Right renal pelvis (tissue), 4 donors: ENCODE data around the gene GALNT9. TPM values are rescaled to one million over a fixed set of nuclear protein-coding genes. Genes with fewer than 3 reads are reported as not detected.

Experiments used
- DNase-seq, 4 donors: peaks; one replicate each; pipeline ENCODE4 v3.0.0-alpha.2; 2013; ENCODE audit warnings: low read depth in 4 of 4, low spot score in 3 of 4, missing footprints in 1 of 4
- polyA plus RNA-seq, 4 donors: library from polyadenylated mRNA; unstranded; fragments of 120-200 nt; gene quantifications; one replicate each; pipeline ENCODE4 v1.2.1, GENCODE V29; 2013; ENCODE audit not compliant: insufficient read length in 4 of 4

Gene GALNT9
- polyA plus RNA-seq, 4 donors = 7.7 to 8.8 (median 8.4) TPM

DNA sequence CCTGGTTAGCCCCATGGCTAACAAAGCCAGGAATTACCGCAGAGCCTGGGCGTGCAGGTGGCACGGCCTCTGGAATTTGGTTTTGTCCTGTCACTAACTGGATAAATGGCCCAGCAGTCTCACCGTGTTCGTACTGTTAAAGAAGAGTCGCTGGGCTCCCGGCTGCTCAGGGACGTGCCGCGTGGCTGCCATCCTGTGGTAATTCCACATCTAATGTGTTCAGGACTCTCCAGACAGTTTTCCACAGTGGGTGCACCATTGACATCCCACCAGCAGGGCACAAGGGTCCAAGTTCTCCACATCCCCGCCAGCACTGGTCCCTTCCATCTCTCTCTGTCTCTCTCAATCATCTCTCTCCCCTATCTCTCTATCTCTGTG, 165.5 kb downstream of the GALNT9 start:
- DNase-seq = no peak

DNA sequence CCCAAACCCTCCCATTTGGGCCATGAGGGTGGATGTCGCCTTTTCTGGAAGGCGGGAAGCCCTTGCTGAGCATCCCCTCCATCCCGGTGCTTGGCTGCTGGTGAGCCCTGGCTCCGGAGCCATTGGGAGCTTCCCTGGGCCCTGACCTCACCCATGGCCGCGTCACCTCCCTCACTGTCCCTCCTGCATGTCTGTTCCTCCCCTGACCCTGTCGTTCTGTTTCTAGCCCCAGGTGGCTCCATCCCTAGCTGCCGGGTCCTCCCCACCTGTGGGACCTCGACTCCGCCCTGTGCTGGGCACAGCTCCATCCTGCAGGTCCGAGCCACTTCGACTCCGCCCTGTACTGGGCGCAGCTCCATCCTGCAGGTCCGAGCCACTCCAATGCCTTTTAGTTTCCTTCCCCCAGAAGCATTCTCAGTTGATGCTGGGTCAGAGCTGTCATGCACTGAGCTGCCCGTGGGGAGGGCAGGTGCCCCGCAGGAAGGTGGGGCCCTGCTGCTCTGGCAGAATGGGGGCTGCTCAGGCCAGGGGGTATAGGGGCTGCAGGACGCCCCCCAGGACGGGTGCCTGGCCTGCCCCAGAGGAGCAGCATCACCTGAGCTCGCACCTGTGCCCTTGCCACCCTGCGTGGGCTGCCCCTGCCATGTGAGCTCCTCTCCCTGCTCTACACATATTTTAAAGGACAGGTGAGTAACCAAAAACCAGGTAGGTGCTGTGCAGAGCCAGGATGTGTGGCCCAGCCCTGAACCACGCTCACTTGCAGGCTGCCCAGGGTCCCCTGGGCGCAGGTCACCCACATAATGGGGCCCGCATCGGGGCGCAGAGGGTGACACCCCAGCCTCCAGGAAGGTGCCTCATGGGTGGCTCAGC, 166.1 kb downstream of the GALNT9 start:
- no peak for DNase-seq

DNA sequence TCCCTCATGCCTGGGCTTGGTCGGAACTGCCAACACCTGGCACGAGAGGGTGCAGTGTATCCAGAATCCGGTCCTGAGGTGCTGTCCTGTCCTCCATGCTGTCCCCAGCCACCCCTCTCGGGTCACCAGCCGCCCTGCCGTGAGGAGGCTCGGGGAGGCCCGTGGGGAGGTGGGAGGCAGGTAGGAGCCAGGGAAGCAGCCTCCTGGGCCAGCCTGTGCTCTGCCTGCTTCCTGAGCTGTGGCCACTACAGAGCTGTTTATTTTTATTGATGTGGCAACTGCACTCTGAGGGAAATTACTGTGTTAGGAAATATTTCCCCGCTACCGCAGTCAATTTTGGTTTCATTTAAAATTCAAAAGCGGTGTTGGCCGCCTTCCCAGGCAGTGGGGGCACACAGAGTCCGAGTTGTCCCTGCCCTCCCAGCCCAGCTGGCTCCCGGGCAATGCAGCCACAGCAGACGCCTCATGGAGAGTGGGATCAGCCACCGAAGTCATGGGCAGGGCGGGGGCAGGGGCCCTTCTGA, 166.8 kb downstream of the GALNT9 start:
- DNase-seq = no peak

DNA sequence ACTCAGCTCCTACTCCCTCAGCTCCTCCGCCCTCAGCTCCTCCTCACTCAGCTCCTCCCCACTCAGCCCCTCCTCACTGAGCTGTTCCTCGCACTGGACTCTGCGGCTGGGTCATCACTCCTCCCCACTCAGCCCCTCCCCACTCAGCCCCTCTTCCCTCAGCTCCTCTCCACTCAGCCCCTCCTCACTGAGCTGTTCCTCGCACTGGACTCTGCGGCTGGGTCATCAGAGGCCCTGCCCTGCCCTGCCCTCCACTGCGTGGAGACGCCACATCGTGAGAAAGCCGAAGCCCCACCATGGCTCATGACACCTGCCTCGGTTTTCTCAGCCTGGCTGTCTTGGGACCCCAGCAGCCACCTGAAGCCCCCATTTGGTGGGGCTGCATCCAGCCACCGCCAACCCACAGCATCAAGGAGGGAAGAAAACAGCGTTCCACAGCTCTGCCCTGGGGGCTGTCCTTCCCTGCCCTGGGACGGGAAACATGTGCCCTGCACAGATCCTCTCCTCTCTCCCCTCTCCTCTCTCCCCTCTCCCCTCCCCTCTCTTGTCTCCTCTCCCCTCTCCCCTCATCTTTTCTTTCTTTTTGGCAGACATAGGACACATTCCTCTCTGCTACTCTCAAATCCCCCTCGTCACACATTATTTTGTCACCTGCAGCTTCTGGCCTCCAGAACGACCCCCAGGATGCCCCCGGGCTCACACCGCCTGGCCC, 167.4 kb downstream of the GALNT9 start:
- no peak for DNase-seq

- no peak for DNase-seq
Measured at GRCh38 chr12:132161036-132161781, 168.2 kb downstream of the GALNT9 start.

DNA sequence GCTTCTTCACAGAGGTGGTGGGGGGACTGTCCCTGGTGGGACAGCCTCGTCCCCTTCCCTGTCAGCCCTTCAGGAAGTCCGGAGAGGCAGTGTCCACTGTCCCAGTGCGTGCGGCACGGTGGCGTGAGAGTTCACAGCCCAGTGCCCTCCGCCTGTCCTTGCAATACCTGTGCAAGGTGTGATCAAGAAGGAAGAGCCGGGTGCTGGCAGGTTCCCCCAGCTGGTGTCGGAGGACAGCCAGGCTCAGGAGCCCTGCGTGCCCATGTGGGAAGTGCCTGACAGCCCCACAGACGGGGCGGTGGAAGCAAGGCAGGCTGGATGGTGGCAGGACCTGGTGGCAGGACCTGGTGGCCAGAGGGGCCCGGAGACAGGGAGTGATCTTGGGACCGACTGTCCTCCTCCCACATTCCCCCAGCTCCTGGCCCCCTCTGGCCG, 168.8 kb downstream of the GALNT9 start:
- DNase-seq = no peak

- no peak for DNase-seq
Measured at GRCh38 chr12:132160016-132160415, 169.4 kb downstream of the GALNT9 start.

DNA sequence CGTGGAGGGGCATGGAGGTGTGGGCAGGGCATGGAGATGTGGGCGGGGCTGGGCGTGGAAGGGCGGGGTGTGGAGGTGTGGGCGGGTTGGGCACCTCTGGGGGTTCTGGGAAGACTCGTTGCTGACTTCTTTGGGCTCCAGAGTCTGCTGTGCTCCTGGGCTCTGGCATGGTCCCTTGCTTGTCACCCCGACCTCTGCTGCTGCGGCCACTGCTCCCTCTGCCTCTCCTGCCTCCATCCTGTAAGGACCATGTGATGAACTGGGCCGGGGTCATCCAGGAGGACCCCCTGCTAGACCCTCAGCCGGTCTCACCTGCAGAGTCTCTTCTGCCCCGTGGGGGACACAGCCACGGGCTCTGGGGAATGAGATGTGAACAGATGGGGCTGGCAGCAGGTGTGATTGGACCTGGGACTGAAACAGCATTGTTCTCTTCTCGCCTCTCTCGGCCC, 169.8 kb downstream of the GALNT9 start:
- no peak for DNase-seq

DNA sequence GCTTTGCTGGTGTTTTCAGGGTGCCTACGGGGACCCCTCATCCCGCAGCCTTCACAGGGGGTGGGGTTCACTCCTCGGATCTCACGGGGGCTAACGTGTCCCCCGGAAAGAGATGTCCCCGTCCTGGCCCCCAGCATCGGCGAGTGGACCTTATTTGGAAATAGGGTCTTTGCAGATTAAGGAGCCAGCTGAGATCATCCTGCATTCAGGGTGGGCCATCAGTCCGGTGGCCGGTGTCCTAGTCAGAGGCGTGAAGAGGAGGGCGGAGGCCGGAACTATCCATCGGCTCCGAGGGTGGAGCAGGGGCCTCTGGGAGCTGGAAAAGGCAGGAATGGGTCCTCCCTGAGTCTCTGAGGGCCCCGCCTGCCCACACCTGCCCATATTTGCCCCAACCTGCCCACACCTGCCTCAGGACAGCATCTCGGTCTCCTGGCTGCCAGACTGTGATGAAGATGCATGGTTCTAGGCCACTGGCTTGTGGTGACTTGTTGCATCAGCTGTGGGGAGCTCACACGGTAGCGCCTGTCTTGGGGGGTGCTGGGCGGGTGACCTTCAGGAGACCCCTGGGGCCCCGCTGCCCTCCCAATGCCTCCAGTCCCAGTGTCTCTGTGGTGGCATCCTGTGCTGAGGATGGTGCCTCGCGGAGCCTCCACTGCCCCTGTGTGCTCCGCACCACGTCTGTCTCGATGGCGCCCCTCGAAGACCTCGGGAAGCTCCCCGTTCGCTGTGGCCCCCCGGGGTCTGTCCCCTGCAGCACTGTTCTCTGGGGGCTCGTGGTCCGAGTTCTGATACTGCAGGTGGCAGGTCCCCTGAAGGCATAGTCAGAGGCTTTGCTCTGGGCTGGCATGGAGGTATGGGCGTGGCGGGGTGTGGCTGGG, 170.5 kb downstream of the GALNT9 start:
- no peak for DNase-seq

DNA sequence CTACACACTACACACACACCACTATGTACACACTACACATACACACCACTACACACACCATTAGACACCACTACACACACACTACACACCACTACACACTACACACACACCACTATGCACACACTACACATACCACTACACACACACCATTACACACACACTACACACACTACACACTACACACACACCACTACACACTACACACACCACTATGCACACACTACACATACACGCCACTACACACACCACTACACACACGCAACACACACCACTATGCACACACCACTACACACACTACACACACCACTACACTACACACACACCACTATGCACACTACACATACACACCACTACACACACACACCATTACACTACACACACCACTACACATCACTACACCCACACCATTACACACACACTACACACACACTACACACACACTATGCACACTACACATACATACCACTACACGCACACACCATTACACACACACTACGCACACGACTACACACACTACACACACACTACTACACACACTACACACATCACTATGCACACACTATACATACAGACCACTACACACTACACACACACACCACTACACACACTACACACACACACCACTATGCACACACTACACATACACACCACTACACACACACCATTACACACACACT, 171.5 kb downstream of the GALNT9 start:
- no peak for DNase-seq

DNA sequence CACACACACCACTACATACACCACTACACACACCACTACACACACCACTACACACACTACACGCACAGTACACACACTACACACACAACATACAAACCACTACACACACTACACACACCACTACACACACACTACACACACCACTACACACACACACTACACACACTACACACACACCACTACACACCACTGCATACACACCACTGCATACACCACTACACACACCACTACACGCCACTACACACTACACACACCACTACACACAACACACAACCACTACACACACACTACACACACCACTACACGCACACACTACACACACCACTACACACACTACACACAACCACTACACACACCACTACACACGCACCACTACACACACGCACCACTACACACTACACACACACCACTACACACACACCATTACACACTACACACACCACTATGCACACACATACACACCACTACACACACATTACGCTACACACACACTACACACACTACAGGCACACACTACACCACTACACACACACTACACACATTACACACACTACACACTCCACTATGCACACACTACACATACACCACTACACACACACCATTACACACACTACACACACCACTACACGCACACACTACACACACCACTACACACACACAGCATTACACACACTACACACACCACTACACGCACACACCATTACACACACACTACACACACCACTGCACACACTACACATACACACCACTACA, 172.6 kb downstream of the GALNT9 start:
- no peak for DNase-seq

DNA sequence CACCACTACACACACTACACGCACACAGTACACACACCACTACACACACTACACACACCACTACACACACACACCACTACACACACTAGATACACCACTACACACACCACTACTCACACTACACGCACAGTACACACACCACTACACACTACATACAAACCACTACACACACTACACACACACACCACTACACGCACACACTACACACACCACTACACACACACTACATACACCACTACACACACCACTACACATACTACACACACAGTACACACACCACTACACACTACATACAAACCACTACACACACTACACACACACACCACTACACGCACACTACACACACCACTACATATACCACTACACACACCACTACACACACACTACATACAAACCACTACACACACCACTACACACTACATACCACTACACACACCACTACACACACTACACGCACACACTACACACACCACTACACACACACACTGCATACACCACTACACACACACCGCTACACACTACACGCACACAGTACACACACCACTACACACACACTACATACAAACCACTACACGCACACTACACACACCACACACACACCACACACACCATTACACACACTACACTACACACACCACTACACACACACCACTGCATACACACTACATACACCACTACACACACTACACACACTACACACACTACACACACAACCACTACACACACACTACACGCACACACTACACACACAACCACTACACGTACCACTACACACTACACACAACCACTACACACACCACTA, 173.4 kb downstream of the GALNT9 start:
- DNase-seq = no peak

GRCh38 chr12:132154941-132155770, 174.2 kb downstream of the GALNT9 start:
- DNase-seq = no peak

- DNase-seq = no peak
Measured at GRCh38 chr12:132154341-132154761, 175.0 kb downstream of the GALNT9 start.

GRCh38 chr12:132153501-132154340, 175.7 kb downstream of the GALNT9 start:
- peak; percentile 72 to 82 (median 75) for DNase-seq

DNA sequence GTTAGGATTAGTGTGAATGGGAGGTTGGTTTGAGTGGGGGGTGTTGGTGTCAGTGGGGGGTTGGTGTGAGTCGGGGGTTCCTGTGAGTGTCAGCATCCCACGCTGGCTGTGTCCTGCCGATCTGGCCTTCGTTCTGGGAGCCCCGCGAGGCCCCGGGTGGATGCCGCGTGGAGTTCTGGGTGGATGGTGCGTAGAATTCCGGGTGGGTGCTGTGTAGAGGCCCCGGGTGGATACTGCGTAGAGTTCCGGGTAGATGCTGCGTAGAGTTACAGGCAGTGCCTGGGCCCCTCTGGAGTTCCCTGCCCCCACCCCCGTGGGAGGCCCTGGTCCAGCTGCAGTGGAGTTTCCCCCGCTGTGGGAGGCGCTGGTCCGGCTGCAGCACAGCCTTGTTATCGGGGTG, 176.4 kb downstream of the GALNT9 start:
- no peak for DNase-seq
